Hematopoietic multipotent progenitor cell treated with erythropoietin and hydrocortisone succinate and interleukin-3 and kit ligand, for 6 days (in vitro differentiated cells): ENCODE results near the gene ATP8A2.

Experiments
- DNase-seq: peaks from one replicate; pipeline ENCODE4 v3.0.0-alpha.2; 2015

Gene ATP8A2

DNA sequence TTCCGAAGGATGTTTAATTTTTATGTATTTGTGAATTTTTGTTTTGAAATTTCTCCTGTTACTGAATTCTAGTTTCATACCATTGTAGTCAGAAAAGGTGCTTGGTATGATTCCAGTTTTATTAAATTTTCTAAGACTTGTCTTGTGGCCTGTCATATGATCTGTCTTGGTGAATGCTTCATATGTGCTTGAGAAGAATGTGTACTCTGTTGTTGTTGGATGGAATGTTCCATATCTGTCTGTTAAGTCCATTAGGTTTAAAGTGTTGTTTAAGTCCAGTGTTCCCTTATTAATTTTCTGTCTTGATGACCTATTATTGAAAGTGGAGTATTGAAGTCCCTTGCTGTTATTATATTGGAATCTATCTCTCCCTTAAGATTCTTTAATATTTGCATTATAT, 273.9 kb downstream of the ATP8A2 start:
- DNase-seq = no peak

DNA sequence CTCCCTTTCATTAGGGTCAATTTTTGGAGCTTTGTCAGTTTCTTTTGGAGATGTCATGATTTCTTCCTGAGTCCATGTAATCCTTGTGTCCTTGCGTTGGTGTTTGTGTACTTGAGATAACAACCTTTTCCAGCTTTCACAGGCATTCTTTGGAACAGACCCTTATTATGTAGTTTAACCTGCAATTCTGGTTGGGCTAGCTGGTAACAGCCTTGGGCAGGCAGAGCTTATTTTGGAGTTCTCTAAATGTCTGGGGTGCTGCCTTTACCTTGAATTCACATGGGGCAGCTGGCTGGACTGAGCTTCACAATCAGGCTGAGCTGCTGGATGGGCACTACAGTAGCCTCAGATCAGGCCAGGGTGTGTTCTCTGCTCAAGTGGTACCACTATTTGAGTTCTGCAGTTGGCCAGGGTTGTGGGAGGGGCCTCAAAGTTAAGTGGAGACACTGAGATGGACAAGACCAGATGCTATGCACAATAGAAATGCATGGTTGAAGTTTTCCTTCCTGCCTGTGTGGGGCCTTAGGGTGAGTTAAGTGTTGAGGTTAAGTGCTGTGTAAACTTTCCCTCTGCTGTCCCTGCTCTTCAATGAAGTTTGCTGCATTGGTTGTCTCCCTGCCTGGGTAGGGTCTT, 277.3 kb downstream of the ATP8A2 start:
- DNase-seq = no peak

DNA sequence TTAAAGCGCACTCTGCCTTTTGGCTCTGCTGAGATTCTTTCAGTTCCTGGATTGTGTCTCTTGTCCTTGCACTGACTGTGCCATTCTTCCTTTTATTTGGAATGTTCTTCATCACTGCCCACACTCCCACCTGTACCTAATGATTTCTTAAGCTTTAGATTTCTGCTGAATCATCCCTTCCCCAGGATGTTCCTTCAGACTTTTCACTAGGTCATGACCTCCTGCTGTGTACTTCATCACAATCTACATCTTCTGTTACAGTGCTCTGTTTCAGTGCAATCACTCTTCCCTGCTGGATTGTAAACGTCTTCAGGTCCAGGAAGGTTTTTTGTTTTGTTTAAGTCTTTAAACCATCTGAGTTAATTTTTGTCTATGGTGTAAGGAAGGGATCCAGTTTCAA, 281.0 kb downstream of the ATP8A2 start:
- DNase-seq = no peak

DNA sequence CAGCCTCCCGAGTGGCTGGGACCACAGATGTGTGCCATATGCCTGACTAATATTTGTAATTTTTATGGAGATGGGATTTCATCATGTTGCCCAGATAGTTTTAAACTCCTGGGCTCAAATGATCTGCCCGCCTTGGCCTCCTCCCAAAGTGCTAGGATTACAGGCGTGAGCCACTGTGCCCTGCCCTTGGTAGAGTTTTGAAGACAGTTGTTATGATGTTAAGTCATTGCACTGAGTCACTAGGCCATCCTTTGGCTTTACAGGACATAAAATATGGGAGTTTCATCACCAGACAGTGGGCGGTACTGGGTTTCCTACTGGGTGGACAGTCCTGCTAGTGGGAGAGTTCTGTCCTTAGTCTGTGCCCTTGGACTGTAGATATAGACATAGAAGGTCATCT, 282.5 kb downstream of the ATP8A2 start:
- no peak for DNase-seq

DNA sequence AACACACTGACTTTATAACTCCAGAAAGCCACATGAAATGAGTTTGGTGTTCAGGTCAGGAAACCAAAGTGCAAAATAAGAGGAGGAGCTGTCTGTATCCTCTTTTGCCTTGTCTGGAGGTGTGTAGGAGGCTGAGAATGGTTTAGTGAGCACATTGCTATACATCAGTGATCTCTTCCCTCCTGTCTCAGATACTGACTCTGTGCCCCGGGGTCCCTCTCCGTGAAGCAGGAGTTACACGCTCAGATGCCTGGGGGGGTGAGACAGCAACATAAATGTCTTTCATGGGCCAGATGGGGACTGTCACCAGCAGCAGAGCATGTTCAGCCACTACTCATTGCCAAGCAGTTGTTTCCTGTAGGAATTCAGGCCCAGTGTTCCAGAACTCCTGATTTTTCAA, 285.4 kb downstream of the ATP8A2 start:
- DNase-seq = no peak

DNA sequence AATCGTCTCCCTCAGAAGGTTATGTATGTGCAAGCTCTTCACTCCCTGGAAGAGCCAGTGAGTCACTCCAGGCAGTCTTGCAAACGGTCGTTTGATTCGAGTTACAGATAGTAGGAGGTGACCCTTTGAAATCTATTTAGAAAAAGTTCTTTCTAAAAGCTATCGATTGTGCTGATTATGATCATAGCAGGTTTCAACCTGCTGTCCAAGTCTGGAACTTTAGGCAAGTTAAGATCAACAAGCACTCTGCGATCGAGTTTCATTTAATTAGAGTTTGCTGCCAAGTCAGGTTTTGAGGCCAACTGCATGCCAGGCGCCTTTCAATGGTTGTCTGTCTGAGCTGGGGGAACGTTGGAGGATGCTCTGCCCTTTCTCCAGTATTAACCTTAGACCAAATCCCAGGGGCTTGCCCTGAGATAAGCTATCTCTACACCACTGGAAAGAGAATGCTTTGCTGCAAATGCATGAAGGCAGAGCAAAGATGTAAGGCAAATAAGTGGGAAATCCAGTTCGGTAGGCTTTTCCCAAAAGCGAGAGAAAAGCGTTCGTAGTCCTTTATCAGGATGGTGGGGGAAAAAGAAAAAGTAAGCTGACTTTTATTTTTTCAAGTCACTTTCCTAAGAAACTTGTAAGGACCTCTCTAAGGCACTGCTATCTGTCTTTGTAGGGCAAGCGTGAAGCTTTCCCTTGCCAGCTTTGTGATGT, 287.5 kb downstream of the ATP8A2 start:
- no peak for DNase-seq

DNA sequence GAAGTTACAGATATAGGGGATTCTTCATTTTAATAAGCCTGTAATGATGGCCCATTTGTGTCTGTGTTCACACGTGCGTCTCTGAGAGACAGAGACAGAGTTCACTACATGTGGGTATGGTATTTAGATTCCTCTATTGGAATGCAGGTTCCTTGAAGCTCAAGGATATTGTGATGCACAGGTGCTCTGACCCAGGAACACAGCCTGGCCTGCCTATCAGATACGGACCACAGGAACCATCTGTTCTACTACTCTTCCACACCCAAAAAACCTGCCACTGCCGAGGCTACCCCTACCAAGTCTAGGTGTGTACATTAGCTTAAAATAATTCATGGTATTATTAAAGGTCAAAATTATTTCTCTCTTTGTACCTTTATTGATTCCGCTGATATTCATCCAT, 289.2 kb downstream of the ATP8A2 start:
- no peak for DNase-seq

DNA sequence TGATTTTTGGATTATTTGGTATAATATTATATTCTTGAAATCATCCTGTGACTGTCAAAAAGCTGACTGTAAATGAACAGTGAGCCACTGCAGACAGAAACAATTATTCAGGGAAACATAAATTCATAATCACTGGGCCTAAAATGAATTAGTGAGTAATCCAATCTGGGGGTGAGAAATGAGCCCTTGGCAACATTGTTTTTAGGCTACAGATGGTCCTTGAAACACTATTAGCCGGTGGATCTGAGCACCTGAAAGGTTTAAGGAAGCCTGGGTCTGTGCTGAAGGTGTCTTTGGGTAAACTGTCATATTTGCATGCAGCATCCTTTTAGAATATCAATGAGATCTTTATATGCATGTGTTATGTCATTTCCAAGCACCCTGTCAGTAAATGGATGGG, 290.7 kb downstream of the ATP8A2 start:
- DNase-seq = no peak

DNA sequence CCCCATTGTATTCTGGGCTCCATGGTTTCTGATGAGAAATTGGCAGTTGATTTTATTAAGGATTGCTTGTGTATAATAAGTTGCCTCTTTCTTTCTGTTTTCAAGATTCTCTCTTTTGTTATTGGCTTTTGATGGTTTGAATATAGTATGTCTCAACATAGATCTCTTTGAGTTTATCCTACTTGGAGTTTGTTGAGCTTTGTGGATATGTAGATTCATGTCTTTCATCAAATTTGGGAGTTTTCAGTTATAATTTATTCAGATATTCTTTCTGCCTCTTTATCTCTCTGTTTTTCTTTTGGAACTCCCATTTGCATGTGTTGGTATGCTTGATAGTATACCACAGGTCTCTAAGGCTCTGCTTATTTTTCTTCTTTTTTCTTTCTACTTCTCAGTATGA, 296.6 kb downstream of the ATP8A2 start:
- no peak for DNase-seq

DNA sequence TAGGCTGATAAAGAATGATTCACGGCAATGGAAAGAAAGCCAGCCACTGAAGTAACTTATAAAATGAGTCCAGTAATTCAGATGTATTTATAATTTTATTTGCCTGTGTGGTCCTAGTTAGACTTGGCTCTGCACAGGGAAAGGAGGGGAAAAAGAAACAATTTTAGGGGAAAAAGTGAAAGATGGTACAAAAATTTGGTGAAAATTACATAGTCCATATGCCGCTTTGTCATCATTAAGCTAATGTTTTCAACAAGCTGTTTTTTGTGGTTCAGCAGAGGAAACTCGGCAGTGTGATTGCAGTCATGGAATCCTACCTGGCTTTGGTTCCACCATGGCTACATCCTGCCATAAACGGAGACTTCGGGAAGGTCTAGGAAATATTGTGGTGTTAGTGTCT, 301.9 kb downstream of the ATP8A2 start:
- DNase-seq = no peak

DNA sequence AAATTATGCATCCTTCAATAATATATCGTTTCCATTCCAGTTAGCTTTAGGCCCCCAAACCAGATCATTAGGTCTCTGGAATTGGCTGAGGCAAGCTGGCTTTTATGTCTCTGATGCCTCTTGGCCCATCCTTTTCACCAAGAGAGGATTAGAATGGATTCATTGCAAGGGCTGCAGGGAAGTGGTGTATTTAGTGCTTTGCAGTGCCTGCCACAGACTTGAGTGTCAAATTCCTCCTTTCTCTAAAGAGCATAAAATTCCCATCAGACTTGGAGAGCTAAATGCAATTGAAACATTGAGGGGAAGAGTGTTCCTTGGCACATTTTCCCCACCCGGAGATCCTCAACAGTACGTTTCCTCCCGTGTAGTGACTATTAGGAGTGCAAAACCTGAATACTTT, 302.6 kb downstream of the ATP8A2 start:
- DNase-seq = no peak

DNA sequence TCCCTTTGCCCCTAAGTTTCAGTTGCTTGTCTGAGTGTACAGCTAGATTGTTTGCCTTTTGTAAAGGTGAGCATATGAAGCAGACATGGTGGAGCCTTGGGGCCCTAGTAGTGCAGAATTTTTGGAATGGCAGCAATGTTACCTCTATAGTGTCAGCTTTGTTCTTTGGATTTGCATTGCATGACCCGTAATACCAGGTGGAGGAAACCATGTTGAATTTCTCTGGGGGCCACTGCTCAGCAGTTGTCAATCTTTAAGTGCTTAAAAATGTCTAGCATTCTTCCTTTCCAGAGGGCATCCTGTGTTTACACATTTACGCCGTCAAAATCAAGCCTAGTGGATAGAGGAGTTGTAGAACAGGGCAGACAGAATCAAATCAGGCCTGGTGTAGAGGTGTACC, 303.3 kb downstream of the ATP8A2 start:
- no peak for DNase-seq

DNA sequence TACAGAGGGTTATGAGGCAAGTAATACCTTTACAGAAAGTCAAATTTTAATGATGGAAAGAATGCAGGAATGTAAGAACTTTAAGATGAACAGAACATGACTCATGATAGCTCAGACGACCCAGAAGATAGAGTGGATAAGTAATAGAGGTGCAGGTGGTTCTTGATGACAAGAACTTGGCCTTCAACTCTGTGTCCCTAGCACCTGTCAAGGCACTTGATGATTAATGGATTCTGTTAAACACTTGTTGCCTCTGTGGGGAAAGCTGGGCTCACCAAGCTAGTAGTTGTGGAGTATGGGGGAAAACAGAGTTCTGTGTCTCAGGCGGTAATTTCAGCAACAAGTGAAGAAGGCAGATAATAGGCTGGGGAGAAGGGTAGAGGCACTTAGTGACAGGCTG, 306.2 kb downstream of the ATP8A2 start:
- DNase-seq = no peak

DNA sequence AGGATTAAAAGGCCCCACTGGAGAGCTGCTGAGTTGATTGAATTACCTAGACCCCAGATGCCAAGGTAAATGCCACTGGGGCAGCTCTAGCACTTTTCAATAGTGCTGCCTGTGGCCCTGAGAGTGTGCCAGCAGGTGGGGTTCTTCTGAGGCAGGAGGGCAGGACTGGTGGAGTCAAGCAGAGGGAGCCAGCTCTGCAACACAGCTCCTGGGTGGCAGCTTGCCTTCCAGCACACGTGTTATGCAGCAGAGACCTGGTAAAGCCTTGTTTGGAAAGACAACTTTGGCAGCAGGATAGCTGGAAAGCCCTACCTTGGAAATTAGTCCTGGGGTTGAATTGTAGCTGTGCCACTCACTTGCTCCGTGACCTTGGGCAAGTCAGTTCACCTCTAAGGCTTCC, 306.6 kb downstream of the ATP8A2 start:
- DNase-seq = peak; percentile 8

DNA sequence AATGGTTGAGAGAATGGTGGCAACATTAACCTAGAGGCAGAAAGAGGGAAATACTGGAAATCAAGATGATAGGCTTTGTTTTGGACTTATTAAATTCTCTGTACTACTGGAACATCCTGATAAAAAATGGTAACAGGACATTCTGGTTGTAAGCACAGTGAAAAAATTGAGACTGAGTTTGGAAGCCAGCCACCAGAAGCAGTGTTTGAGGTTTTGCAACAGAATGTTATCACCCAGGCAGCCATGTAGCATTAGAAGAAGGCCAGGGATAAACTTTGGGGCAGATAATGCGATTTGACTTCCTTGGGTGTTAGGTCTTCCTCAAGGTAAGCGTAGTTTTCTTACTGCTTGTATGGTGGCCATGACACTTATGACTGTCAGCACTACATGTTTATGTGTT, 307.4 kb downstream of the ATP8A2 start:
- DNase-seq = peak; percentile 5

DNA sequence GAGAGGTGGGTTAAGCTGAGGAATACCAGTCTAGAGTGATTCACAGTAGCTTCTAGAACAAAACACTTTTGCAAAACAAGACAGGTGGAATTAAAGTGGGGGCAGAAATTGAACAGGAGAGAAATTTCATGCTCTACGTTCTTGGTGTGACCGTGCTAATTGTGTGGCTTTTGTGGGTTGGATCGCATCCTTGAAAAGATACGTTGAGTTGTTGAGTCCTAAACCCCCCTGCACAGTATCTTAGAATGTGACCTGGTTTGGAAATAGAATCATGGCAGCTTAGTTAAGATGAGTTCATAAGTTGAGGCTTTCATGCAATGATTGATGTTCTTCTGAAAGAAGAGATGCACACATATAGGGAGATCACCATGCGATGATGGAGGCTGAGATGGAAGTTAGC, 308.2 kb downstream of the ATP8A2 start:
- DNase-seq = no peak

DNA sequence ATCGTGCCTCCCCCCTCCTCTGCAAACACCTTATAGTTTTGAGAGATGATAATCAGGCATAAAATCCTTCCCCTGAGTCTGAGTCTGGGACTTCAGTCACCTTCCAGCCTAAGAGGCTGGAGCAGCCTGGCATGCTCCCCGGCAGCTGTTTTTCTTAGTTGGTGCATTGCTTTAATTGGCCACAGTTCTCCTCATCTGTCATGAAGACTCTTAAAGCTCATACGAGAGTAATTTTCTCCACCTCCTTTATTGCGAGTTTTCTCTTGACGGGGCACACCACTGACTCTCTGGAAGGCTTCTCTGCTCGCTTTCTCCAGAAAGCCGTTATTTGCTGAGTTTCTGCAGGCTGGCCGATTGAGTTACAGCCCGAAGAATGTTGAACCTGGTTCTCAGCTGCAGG, 310.5 kb downstream of the ATP8A2 start:
- DNase-seq = no peak

DNA sequence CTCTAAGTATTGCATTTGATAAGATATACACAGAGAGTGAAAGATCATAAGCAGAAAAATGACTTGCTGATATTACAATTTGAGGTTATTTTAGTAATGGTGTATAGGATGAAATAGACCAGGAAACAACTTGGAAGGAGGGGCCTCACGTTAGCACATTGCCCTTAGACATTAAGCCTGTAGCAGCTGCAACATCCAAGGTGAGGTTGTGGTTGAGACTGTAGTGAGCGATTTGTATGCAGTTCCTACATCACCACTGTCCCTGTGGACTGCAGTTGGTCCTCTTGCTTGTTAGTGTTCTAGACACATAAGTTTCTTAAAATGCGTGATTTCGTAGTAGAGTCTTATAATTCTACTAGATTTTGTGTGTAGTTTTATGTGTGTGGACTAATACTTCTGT, 311.3 kb downstream of the ATP8A2 start:
- no peak for DNase-seq

DNA sequence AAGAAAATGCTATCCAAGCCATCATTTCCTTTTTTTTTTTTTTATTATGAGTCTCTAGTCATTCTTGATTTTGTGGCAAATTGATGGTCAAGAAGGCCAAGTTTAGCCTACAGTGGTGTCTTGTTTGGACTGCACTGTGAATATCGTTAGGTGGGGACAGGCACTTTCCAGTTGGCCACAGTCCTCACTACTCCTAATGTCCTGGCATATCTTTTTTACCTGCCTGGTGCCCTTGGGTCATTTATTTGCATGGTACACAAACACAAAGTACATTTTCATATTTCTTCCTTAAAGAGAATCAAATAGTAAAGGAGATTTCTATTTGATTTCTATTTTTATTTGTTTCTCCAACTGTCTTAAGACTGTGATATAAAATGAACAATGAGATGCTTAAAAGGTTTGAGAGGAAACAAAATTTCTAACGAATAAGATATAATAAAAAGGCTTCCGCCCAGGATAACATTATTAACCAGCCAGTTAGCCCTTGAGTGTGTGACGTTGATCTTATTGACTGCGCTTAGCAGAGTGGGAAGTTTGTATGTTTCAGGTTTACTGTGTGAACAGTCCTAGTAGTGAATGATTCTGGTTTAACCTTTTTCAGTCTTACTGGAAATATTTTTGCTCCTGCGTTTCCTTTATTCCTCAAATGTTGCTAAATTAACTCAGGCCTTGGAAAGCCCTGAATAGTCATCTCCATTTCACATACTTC, 312.0 kb downstream of the ATP8A2 start:
- DNase-seq = no peak

DNA sequence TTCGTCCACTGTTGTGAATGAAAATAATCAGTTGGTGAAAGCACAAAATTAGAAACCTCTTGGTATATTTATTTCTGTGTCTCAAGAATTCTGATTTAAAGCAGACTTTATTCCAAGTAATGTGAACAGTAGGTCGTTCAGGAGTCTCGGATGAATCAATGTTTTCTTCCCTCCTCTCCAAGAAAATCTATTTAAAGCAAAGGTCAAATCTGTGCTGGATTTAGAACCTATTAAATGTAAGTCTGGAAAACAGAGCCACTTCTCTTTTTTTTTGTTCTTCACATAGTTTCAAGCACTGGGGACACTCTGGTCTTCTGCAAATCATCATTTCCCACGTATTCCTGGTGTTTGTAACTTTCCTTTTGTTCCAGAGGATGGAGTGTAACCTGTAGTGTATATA, 312.7 kb downstream of the ATP8A2 start:
- no peak for DNase-seq

DNA sequence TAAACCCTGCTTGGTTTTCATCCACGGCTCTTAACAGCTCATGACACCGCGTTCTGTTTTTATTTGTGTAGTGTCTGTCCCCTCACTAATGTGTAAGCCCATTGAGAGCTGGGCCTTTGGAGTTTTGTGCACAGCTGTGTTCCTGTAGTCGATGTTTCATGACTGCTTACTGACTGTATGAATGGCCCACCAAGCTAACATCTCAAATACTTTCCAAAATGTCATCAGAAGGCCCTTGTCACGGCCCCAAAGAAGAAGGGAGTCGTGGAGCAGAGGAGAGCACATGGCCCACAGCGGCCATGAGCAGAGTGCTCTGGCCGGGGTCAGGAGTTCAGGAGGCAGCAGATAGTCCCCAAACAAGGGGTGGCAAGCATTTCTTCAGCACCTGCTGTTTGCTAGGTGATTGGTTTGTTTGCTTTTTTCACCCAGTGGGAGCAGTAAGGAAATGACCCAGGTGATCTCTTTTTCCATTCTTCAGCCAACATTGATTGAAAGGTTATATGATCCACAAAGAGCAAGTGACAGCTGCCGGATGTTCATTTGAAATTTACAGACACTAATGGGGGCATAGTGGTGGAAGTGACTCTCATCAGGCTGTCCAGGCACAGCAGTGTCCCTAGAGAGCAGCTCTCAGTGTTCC, 315.2 kb downstream of the ATP8A2 start:
- DNase-seq = no peak

DNA sequence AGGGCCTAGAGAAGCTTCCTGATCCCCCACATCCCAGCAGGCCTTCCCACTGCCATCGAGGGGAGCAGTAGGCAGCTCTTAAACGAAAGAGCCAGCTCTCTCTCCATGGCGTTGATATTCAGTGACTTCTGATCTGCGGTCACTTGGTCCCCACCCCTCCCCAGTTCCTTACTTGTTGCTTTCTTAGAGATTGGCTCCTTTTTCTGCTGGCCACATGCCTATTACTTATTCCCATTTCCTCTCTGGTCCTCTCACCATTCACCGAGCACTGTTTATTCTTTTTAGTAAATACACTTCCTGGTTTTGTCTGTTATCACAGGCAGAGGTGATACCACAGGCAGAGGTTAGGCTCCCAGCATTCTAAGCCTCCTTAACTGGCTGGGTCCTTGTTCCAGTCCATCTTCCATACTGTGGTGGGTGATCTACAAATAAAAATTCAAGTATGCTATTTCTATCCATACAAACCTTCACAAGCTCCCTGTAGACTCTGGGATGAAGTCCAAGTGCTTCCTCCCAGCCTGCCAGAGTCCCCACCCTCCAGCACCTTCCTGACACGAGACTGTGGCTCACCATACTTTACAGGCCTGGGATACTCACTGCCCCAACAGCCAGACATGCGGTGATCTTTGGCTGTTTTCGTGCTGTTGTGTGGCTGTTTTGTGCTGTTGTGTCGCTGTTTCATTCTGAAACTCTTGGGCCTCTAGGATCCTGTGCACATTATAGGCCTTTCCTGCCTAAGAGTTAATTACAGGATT, 315.9 kb downstream of the ATP8A2 start:
- DNase-seq = no peak

DNA sequence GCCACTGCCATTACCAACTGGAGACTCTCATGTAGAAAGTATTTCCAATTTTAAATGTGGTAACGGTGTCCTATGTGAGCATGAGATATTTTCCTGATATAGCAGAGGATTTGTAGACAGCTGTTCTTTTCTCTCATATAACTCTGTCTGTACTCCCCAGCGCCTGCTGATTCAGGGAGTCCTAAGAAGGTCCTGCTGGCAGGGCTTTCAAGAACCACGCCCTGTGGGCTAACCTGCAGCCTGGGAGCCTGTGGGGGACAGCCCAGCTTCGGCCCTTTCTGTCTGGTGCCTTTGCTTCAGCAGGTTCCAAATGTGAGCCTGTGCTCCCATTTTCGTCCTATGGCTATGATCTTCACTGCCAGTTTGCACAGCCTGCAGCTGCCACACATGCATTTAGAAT, 316.8 kb downstream of the ATP8A2 start:
- DNase-seq = no peak
